Keratinocyte (primary cell): ENCODE measurements around the gene KRTAP4-11. TPM values are rescaled to one million over a fixed set of nuclear protein-coding genes. Genes with fewer than 3 reads are reported as not detected.
"Not testable (repeated sequence)": the region's sequence is repeated elsewhere in the genome, so short reads cannot be mapped to it uniquely, and the experiment has no call there.

ENCODE experiments used
- DNase-seq: peaks from one replicate; pipeline ENCODE4 v3.0.0-alpha.2; 2011; ENCODE audit warnings: low read depth, missing footprints, low spot score
- FAIRE-seq: peaks from 2 replicates; lab custom pipeline; 2011; peaks lifted over from hg19 to GRCh38; lab: Jason Lieb, UNC
- H2AFZ ChIP-seq: 2 replicates; pipeline ENCODE4 v1.6.0; 2012; ENCODE audit warnings: low read length, control low read depth, inconsistent platforms; ENCODE audit not compliant: control insufficient read depth
- H3K27ac ChIP-seq: 2 replicates; pipeline ENCODE4 v1.5.1; 2011; ENCODE audit warnings: low read length; ENCODE audit not compliant: control insufficient read depth, insufficient read depth
- H3K27me3 ChIP-seq: 3 replicates; pipeline ENCODE4 v1.6.0; 2011; ENCODE audit warnings: low read length; ENCODE audit not compliant: control insufficient read depth, insufficient read depth; ENCODE audit errors: extremely low read depth
- H3K36me3 ChIP-seq, 2 experiments: 2 replicates in 1 of 2; 3 replicates in 1 of 2; pipeline ENCODE4 v1.5.1; 2011; ENCODE audit warnings: low read length in 2 of 2, mild to moderate bottlenecking in 1 of 2; ENCODE audit not compliant: control insufficient read depth in 2 of 2, insufficient read depth in 2 of 2; ENCODE audit errors: extremely low read depth in 1 of 2
- H3K4me1 ChIP-seq: 3 replicates; pipeline ENCODE4 v1.5.1; 2011; ENCODE audit warnings: low read length; ENCODE audit not compliant: control insufficient read depth, insufficient read depth; ENCODE audit errors: extremely low read depth
- H3K4me2 ChIP-seq: 3 replicates; pipeline ENCODE4 v1.6.0; 2011; ENCODE audit warnings: low read depth, low read length; ENCODE audit not compliant: control insufficient read depth, insufficient read depth; ENCODE audit errors: extremely low read depth
- H3K4me3 ChIP-seq, 3 experiments: fragments of 200-600 bp in 1 of 3; sonication (generic) in 1 of 3; 2 replicates in 2 of 3; 3 replicates in 1 of 3; pipeline ENCODE4 v1.5.1; 2011 to 2016; ENCODE audit warnings: low read length in 3 of 3, mild to moderate bottlenecking in 3 of 3, control low read depth in 2 of 3, inconsistent platforms in 1 of 3, low read depth in 1 of 3, mixed read lengths in 1 of 3, mixed run types in 1 of 3, moderate library complexity in 1 of 3; ENCODE audit not compliant: control insufficient read depth in 2 of 3, insufficient read depth in 2 of 3; ENCODE audit errors: extremely low read depth in 1 of 3
- H3K79me2 ChIP-seq: 2 replicates; pipeline ENCODE4 v1.6.0; 2012; ENCODE audit warnings: low read length; ENCODE audit not compliant: control insufficient read depth, insufficient read depth
- H3K9ac ChIP-seq: 3 replicates; pipeline ENCODE4 v1.6.0; 2011; ENCODE audit warnings: low read length; ENCODE audit not compliant: control insufficient read depth, insufficient read depth; ENCODE audit errors: extremely low read depth
- H3K9me1 ChIP-seq: 3 replicates; pipeline ENCODE4 v1.6.0; 2011; ENCODE audit warnings: low read length; ENCODE audit not compliant: control insufficient read depth, insufficient read depth; ENCODE audit errors: extremely low read depth
- H3K9me3 ChIP-seq: 2 replicates; pipeline ENCODE4 v1.5.1; 2012; ENCODE audit warnings: low read depth, low read length; ENCODE audit not compliant: control insufficient read depth
- H4K20me1 ChIP-seq: 3 replicates; pipeline ENCODE4 v1.6.0; 2011; ENCODE audit warnings: low read length; ENCODE audit not compliant: control insufficient read depth, insufficient read depth; ENCODE audit errors: extremely low read depth
- EZH2 ChIP-seq: IDR thresholded peaks from one replicate; pipeline ENCODE4 v1.6.1; 2012; ENCODE audit warnings: inconsistent platforms, mild to moderate bottlenecking, low read length, moderate library complexity
- dilution Hi-C: fragments of 300-500 bp; cut with MboI; formaldehyde crosslinking; loops from one replicate; pipeline ENCODE4 v1.7.0; 2020; ENCODE audit warnings: low sequenced_read_pairs; ENCODE audit not compliant: extremely low pct_ligation_motif_present
- polyA plus RNA-seq, 5 experiments: library from polyadenylated mRNA; depleted of rRNA in 3 of 5; stranded (reverse) in 3 of 5; stranded (forward) in 1 of 5; unstranded in 1 of 5; fragments of >200 nt; gene quantifications; 1 replicate in 1 of 5; 2 replicates in 3 of 5; 3 replicates in 1 of 5; pipeline versions ENCODE4 v1.2.1 to v1.2.3, GENCODE V29; 2011 to 2012; ENCODE audit warnings: missing spikeins in 2 of 5, low read depth in 1 of 5, low replicate concordance in 1 of 5
- TF ChIP-seq, protein P1 (sequence below), 3 experiments: IDR thresholded peaks in 1 of 3; conservative IDR thresholded peaks in 1 of 3; optimal IDR thresholded peaks in 1 of 3; 2 replicates in 2 of 3; 3 replicates in 1 of 3; pipeline versions ENCODE3 to v1.5.1; 2011; ENCODE audit warnings: low read length in 3 of 3, mild to moderate bottlenecking in 3 of 3, moderate library complexity in 2 of 3, control low read depth in 1 of 3, inconsistent platforms in 1 of 3; ENCODE audit not compliant: insufficient read depth in 2 of 3; ENCODE audit errors: extremely low read depth in 1 of 3

Gene KRTAP4-11
- polyA plus RNA-seq, 1 donor (not counting 4 experiments of a cell fraction or from before 2014, with no cell fraction given), result not detected

DNA sequence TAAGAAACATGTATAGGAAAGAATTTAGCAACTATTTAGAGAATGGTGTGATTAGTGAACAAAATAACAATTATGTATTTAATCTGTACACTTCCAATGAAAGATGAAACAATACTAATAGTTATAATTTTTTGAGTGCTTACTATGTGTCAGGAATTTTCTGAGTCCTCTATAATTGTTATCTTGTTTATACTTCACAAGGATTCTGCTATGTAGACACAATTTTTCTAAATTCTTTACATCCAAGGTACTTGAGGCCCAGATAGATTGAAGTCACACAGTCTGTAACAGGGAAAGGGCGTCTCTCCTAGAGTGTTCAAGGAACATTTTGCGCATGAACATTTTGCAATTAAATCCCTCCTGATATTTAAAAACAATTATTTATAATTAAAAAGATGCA is 6.9 kb upstream of the KRTAP4-11 start:
- Histone ChIP-seq H3K9me1 (no peaks in the 10 kb centered on the region), H3K36me3 (no peaks in the 10 kb centered on the region), H3K9me3 (no peaks in the 10 kb centered on the region), H3K27me3 (no peaks in the 10 kb centered on the region), H3K4me3 (no peak overlapping the region), H3K4me1 (peaks cover 6% of the 10 kb centered on the region), H3K9ac (no peak overlapping the region), H4K20me1 (no peaks in the 10 kb centered on the region), H3K79me2 (no peaks in the 10 kb centered on the region), H3K27ac (no peak overlapping the region), H3K4me2 (no peak overlapping the region), H2AFZ (no peak overlapping the region)
- FAIRE-seq (no peak), DNase-seq (no peak)
- TF ChIP-seq, protein P1, sequence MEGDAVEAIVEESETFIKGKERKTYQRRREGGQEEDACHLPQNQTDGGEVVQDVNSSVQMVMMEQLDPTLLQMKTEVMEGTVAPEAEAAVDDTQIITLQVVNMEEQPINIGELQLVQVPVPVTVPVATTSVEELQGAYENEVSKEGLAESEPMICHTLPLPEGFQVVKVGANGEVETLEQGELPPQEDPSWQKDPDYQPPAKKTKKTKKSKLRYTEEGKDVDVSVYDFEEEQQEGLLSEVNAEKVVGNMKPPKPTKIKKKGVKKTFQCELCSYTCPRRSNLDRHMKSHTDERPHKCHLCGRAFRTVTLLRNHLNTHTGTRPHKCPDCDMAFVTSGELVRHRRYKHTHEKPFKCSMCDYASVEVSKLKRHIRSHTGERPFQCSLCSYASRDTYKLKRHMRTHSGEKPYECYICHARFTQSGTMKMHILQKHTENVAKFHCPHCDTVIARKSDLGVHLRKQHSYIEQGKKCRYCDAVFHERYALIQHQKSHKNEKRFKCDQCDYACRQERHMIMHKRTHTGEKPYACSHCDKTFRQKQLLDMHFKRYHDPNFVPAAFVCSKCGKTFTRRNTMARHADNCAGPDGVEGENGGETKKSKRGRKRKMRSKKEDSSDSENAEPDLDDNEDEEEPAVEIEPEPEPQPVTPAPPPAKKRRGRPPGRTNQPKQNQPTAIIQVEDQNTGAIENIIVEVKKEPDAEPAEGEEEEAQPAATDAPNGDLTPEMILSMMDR (optimal IDR thresholded peaks at IDR 0.05 in 1 of 3, IDR thresholded peaks at IDR 0.05 in 1 of 3, conservative IDR thresholded peaks at IDR 0.05 in 1 of 3; ENCODE audit: extremely low read depth in 1 of 3, insufficient read depth in 2 of 3, low read length in 3 of 3), result no peak
- TF ChIP-seq EZH2, result no peak
- dilution Hi-C loops, result no loop called here

DNA sequence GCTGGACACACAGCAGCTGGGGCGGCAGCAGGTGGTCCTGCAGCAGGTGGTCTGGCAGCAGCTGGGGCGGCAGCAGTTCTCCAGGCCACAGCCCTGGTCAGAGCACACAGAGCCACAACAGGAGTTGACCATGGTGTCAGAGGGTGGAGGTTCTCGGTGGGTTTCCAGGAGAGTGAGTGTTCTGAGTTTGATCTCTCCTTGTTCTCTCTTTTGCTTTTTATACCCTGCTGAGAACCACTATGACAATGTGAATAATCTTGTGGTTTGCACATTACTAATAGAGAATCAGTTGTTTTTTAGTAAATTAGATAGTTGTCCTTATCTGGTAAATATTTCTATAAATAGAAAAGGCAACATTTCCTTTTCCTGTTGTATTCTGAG is 5.8 kb upstream of the KRTAP4-11 start, which contains the start of gene KRTAP4-12:
TSS of gene KRTAP4-12 (minus strand) at position 192 of the 381 bp plus-strand sequence. CDS start at position 132, 60 bp downstream.
- H3K4me3 ChIP-seq, H3K27me3 ChIP-seq, H3K27ac ChIP-seq, DNase-seq, H3K9ac ChIP-seq, H2AFZ ChIP-seq, H3K79me2 ChIP-seq, H3K9me3 ChIP-seq, H3K9me1 ChIP-seq, H3K36me3 ChIP-seq, H3K4me2 ChIP-seq, dilution Hi-C loops, H3K4me1 ChIP-seq, H4K20me1 ChIP-seq, FAIRE-seq: not testable (repeated sequence)

DNA sequence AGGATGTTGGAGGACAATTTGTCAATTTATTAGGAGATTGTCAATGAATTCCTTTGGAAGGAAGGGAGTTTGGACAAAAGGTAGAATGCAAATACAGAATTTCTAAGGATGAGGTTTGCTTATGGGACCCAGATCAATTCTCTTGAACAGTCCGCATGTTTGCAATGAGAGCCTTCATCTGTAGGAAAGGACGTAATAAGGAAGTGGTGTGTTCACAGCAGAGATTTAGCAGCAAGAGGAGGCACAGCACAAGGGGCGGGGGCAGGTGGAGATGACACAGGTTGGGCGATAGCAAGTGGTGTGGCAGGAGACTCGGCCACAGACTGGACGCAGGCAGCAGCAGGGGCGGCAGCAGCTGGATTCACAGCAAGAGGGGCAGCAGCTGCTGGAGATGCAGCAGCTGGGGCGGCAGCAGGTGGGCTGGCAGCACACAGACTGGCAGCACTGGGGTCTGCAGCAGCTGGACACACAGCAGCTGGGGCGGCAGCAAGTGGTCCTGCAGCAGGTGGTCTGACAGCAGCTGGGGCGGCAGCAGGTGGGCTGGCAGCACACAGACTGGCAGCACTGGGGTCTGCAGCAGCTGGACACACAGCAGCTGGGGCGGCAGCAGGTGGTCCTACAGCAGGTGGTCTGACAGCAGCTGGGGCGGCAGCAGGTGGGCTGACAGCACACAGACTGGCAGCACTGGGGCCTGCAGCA is 5.3 kb upstream of the KRTAP4-11 start:
- DNase-seq, H3K79me2 ChIP-seq, H3K9ac ChIP-seq, dilution Hi-C loops, H3K27me3 ChIP-seq, H3K4me2 ChIP-seq, H3K36me3 ChIP-seq, H2AFZ ChIP-seq, H3K9me1 ChIP-seq, H3K4me1 ChIP-seq, FAIRE-seq, H3K27ac ChIP-seq, H4K20me1 ChIP-seq, H3K9me3 ChIP-seq, H3K4me3 ChIP-seq: not testable (repeated sequence)
